Body of pancreas (tissue), 4 donors: Measurements from ENCODE around the gene SELENOW.

ENCODE experiments used
- POLR2A ChIP-seq, 3 donors: fragments of 450-650 bp; IDR thresholded peaks; one replicate each; pipeline ENCODE4 v1.6.1; 2016; ENCODE audit warnings: antibody characterized with exemption in 3 of 3, mild to moderate bottlenecking in 2 of 3
- TF ChIP-seq, protein P1 (sequence below), 7 experiments: fragments of 450-650 bp in 4 of 7; fragments of 200-600 bp in 3 of 7; sonication (generic) in 3 of 7; IDR thresholded peaks; one replicate each; pipeline ENCODE4 v1.5.1; 2016 to 2019; ENCODE audit warnings: antibody characterized with exemption in 7 of 7

- TF ChIP-seq, protein P1, sequence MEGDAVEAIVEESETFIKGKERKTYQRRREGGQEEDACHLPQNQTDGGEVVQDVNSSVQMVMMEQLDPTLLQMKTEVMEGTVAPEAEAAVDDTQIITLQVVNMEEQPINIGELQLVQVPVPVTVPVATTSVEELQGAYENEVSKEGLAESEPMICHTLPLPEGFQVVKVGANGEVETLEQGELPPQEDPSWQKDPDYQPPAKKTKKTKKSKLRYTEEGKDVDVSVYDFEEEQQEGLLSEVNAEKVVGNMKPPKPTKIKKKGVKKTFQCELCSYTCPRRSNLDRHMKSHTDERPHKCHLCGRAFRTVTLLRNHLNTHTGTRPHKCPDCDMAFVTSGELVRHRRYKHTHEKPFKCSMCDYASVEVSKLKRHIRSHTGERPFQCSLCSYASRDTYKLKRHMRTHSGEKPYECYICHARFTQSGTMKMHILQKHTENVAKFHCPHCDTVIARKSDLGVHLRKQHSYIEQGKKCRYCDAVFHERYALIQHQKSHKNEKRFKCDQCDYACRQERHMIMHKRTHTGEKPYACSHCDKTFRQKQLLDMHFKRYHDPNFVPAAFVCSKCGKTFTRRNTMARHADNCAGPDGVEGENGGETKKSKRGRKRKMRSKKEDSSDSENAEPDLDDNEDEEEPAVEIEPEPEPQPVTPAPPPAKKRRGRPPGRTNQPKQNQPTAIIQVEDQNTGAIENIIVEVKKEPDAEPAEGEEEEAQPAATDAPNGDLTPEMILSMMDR (IDR thresholded peaks at IDR 0.05) = no peak
- no peak for TF ChIP-seq POLR2A (IDR thresholded peaks at IDR 0.05)
These were observed 19.7 kb downstream of the SELENOW start for GRCh38 chr19:47797996-47798903.
